ENCODE data around the gene UST. TPM values are rescaled to one million over a fixed set of nuclear protein-coding genes. Genes with fewer than 3 reads are reported as not detected.

Gene UST
- total RNA-seq, 4 donors from 2014 or later = 4.8 to 9.0 (median 7.8) TPM

GRCh38 chr6:148780918-148781436 is 34.1 kb downstream of the UST start:
- in situ Hi-C loops (cut with MboI; ENCODE audit: low pct_ligation_motif_present in 1 of 4, low pct_unique_long_range_greater_than_20kb in 1 of 4, low sequenced_read_pairs in 3 of 4) = no loop called here

GRCh38 chr6:148789948-148790347 is 43.1 kb downstream of the UST start:
- Histone ChIP-seq H3K4me1 (no peaks in the 10 kb centered on the region), H3K27ac (no peak overlapping the region), H3K36me3 (no peaks in the 10 kb centered on the region), H3K9me3 (no peaks in the 10 kb centered on the region), H3K4me3 (no peak overlapping the region), H3K27me3 (no peaks in the 10 kb centered on the region)
- WGBS, 2 donors (ENCODE audit: low coverage in 1 of 2) = 89 to 90% methylated on average over 5 to 11 of the region's 11 CpGs
- DNase-seq = no peak
- in situ Hi-C loops (cut with MboI; ENCODE audit: low pct_ligation_motif_present in 1 of 4, low pct_unique_long_range_greater_than_20kb in 1 of 4, low sequenced_read_pairs in 3 of 4) = no loop called here
- no peak for TF ChIP-seq EP300 (IDR thresholded peaks at IDR 0.05; ENCODE audit: low read depth)
- intact Hi-C loops (cut with DNase I; ENCODE audit: low total_unique reads) = no loop called here

More at GRCh38 chr6:148780918-148781436, 34.1 kb downstream of the UST start:
- Histone ChIP-seq H3K27me3 (no peaks in the 10 kb centered on the region), H3K9me3 (no peaks in the 10 kb centered on the region), H3K4me3 (no peak overlapping the region), H3K27ac (no peak overlapping the region), H3K4me1 (peaks cover 0 to 14% (median 0%) of the 10 kb centered on the region in 4 donors), H3K36me3 (no peaks in the 10 kb centered on the region)
- 67 to 85% methylated on average over 7 of the region's 7 CpGs for WGBS, 2 donors (ENCODE audit: low coverage in 1 of 2)
- intact Hi-C loops (cut with DNase I; ENCODE audit: low total_unique reads) = no loop called here
- no peak for DNase-seq
- no peak for TF ChIP-seq EP300 (IDR thresholded peaks at IDR 0.05; ENCODE audit: low read depth)

GRCh38 chr6:148790404-148790803 is 43.6 kb downstream of the UST start:
- H3K27ac ChIP-seq = no peak overlapping the region
- H3K9me3 ChIP-seq = no peaks in the 10 kb centered on the region
- intact Hi-C loops (cut with DNase I; ENCODE audit: low total_unique reads) = no loop called here
- 88 to 100% methylated on average over 1 to 10 of the region's 10 CpGs for WGBS, 2 donors (ENCODE audit: low coverage in 1 of 2)
- DNase-seq = no peak
- H3K4me1 ChIP-seq = no peaks in the 10 kb centered on the region
- H3K4me3 ChIP-seq = no peak overlapping the region
- TF ChIP-seq EP300 (IDR thresholded peaks at IDR 0.05; ENCODE audit: low read depth) = no peak
- no peak for TF ChIP-seq POLR2A (IDR thresholded peaks at IDR 0.05)
- TF ChIP-seq POLR2AphosphoS5 (IDR thresholded peaks at IDR 0.05) = no peak
- TF ChIP-seq, protein P1, sequence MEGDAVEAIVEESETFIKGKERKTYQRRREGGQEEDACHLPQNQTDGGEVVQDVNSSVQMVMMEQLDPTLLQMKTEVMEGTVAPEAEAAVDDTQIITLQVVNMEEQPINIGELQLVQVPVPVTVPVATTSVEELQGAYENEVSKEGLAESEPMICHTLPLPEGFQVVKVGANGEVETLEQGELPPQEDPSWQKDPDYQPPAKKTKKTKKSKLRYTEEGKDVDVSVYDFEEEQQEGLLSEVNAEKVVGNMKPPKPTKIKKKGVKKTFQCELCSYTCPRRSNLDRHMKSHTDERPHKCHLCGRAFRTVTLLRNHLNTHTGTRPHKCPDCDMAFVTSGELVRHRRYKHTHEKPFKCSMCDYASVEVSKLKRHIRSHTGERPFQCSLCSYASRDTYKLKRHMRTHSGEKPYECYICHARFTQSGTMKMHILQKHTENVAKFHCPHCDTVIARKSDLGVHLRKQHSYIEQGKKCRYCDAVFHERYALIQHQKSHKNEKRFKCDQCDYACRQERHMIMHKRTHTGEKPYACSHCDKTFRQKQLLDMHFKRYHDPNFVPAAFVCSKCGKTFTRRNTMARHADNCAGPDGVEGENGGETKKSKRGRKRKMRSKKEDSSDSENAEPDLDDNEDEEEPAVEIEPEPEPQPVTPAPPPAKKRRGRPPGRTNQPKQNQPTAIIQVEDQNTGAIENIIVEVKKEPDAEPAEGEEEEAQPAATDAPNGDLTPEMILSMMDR (IDR thresholded peaks at IDR 0.05) = no peak
- no peaks in the 10 kb centered on the region for H3K27me3 ChIP-seq
- in situ Hi-C loops (cut with MboI; ENCODE audit: low pct_ligation_motif_present in 1 of 4, low pct_unique_long_range_greater_than_20kb in 1 of 4, low sequenced_read_pairs in 3 of 4) = no loop called here
- no peaks in the 10 kb centered on the region for H3K36me3 ChIP-seq

DNA sequence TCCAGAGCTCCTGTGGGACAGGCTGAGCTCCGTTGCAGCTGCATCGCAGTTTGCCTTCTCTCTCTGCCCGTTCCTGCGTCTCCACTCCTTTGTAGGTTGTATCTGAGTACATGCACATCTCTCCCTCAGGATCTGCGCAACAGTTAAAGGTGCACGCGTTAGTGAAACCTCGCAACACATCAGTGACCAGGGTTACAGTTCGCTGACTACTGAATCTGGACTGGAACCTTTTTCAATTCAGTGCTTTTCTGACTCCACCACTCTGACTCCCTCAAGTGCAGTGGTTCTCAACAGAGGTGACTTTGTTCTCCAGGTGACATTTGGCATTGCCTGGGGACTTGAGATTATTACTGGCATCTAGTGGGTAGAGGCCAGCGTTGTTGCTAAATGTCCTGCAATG is 44.0 kb downstream of the UST start:
- Histone ChIP-seq H3K9me3 (no peaks in the 10 kb centered on the region), H3K4me1 (no peaks in the 10 kb centered on the region), H3K27ac (no peak overlapping the region), H3K27me3 (no peaks in the 10 kb centered on the region), H3K36me3 (no peaks in the 10 kb centered on the region), H3K4me3 (no peak overlapping the region)
- DNase-seq = no peak
- WGBS, 2 donors (ENCODE audit: low coverage in 1 of 2) = 82 to 94% methylated on average over 9 to 10 of the region's 10 CpGs
- in situ Hi-C loops (cut with MboI; ENCODE audit: low pct_ligation_motif_present in 1 of 4, low pct_unique_long_range_greater_than_20kb in 1 of 4, low sequenced_read_pairs in 3 of 4) = no loop called here
- TF ChIP-seq EP300 (IDR thresholded peaks at IDR 0.05; ENCODE audit: low read depth) = no peak
- no peak for TF ChIP-seq POLR2AphosphoS5 (IDR thresholded peaks at IDR 0.05)
- no peak for TF ChIP-seq POLR2A (IDR thresholded peaks at IDR 0.05)
- TF ChIP-seq, protein P1 (IDR thresholded peaks at IDR 0.05) = no peak
- intact Hi-C loops (cut with DNase I; ENCODE audit: low total_unique reads) = no loop called here

- TF ChIP-seq, protein P1 (IDR thresholded peaks at IDR 0.05) = no peak
- no peak for TF ChIP-seq POLR2A (IDR thresholded peaks at IDR 0.05)
- TF ChIP-seq POLR2AphosphoS5 (IDR thresholded peaks at IDR 0.05) = no peak
- TF ChIP-seq EP300 (IDR thresholded peaks at IDR 0.05; ENCODE audit: low read depth) = no peak
- DNase-seq = no peak
- Histone ChIP-seq H3K27me3 (no peaks in the 10 kb centered on the region), H3K27ac (no peak overlapping the region), H3K36me3 (no peaks in the 10 kb centered on the region), H3K4me3 (no peak overlapping the region), H3K9me3 (no peaks in the 10 kb centered on the region), H3K4me1 (no peaks in the 10 kb centered on the region)
- 82 to 90% methylated on average over 3 of the region's 3 CpGs for WGBS, 2 donors (ENCODE audit: low coverage in 1 of 2)
- intact Hi-C loops (cut with DNase I; ENCODE audit: low total_unique reads) (no loop called here), in situ Hi-C loops (cut with MboI; ENCODE audit: low pct_ligation_motif_present in 1 of 4, low pct_unique_long_range_greater_than_20kb in 1 of 4, low sequenced_read_pairs in 3 of 4) (no loop called here)
Measured at GRCh38 chr6:148791372-148791771, 44.5 kb downstream of the UST start.
